GM21360 (cell line): ENCODE results near the gene RIIAD1.
"Not testable (repeated sequence)": the region's sequence is repeated elsewhere in the genome, so short reads cannot be mapped to it uniquely, and the experiment has no call there.

Experiments used
- ATAC-seq: cut with Tn5 transposase; IDR thresholded peaks from one replicate; pipeline ENCODE4 v1.9.1; 2021; ENCODE audit warnings: mild to moderate bottlenecking, moderate library complexity; ENCODE audit not compliant: unreplicated experiment

The RIIAD1 gene

GRCh38 chr1:151729966-151730291 lies 8.6 kb downstream of the RIIAD1 start:
- ATAC-seq, result no peak

- no peak for ATAC-seq
Observed at GRCh38 chr1:151733126-151733525, 11.8 kb downstream of the RIIAD1 start.

GRCh38 chr1:151733995-151734394 lies 12.7 kb downstream of the RIIAD1 start:
- ATAC-seq, result not testable (repeated sequence)

GRCh38 chr1:151737026-151737425 lies 15.7 kb downstream of the RIIAD1 start:
- ATAC-seq, result no peak

- no peak for ATAC-seq
Observed at GRCh38 chr1:151737479-151737878, 16.2 kb downstream of the RIIAD1 start.

- no peak for ATAC-seq
Observed at GRCh38 chr1:151739590-151740355, 18.5 kb downstream of the RIIAD1 start.

GRCh38 chr1:151741516-151741915 lies 20.2 kb downstream of the RIIAD1 start:
- no peak for ATAC-seq

GRCh38 chr1:151756291-151756690 lies 35.0 kb downstream of the RIIAD1 start:
- no peak for ATAC-seq

GRCh38 chr1:151759241-151759640 lies 37.9 kb downstream of the RIIAD1 start:
- no peak for ATAC-seq

- ATAC-seq, result no peak
Observed at GRCh38 chr1:151760597-151761385, 39.5 kb downstream of the RIIAD1 start.

- peak; percentile 83 for ATAC-seq
Observed at GRCh38 chr1:151762941-151763921, 41.9 kb downstream of the RIIAD1 start, which contains the start of gene MRPL9. MRPL9 (minus strand) TSS chr1:151763496; CDS start chr1:151763479, 17 bp downstream.

- ATAC-seq, result no peak
Observed at GRCh38 chr1:151763990-151764389, 42.7 kb downstream of the RIIAD1 start.

GRCh38 chr1:151768351-151769066 lies 47.2 kb downstream of the RIIAD1 start:
- not testable (repeated sequence) for ATAC-seq

GRCh38 chr1:151769270-151769669 lies 47.9 kb downstream of the RIIAD1 start:
- not testable (repeated sequence) for ATAC-seq

- ATAC-seq, result no peak
Observed at GRCh38 chr1:151773702-151774101, 52.4 kb downstream of the RIIAD1 start.

- ATAC-seq, result no peak
Observed at GRCh38 chr1:151774256-151774922, 53.1 kb downstream of the RIIAD1 start.

GRCh38 chr1:151775894-151776664 lies 54.8 kb downstream of the RIIAD1 start:
- ATAC-seq, result no peak

- no peak for ATAC-seq
Observed at GRCh38 chr1:151776665-151777062, 55.3 kb downstream of the RIIAD1 start.

- no peak for ATAC-seq
Observed at GRCh38 chr1:151777317-151777716, 56.0 kb downstream of the RIIAD1 start.
